ENCODE results near the gene CLGN.
"Not testable (repeated sequence)": the region's sequence is repeated elsewhere in the genome, so short reads cannot be mapped to it uniquely, and the experiment has no call there.

CLGN gene, protein sequence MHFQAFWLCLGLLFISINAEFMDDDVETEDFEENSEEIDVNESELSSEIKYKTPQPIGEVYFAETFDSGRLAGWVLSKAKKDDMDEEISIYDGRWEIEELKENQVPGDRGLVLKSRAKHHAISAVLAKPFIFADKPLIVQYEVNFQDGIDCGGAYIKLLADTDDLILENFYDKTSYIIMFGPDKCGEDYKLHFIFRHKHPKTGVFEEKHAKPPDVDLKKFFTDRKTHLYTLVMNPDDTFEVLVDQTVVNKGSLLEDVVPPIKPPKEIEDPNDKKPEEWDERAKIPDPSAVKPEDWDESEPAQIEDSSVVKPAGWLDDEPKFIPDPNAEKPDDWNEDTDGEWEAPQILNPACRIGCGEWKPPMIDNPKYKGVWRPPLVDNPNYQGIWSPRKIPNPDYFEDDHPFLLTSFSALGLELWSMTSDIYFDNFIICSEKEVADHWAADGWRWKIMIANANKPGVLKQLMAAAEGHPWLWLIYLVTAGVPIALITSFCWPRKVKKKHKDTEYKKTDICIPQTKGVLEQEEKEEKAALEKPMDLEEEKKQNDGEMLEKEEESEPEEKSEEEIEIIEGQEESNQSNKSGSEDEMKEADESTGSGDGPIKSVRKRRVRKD

DNA sequence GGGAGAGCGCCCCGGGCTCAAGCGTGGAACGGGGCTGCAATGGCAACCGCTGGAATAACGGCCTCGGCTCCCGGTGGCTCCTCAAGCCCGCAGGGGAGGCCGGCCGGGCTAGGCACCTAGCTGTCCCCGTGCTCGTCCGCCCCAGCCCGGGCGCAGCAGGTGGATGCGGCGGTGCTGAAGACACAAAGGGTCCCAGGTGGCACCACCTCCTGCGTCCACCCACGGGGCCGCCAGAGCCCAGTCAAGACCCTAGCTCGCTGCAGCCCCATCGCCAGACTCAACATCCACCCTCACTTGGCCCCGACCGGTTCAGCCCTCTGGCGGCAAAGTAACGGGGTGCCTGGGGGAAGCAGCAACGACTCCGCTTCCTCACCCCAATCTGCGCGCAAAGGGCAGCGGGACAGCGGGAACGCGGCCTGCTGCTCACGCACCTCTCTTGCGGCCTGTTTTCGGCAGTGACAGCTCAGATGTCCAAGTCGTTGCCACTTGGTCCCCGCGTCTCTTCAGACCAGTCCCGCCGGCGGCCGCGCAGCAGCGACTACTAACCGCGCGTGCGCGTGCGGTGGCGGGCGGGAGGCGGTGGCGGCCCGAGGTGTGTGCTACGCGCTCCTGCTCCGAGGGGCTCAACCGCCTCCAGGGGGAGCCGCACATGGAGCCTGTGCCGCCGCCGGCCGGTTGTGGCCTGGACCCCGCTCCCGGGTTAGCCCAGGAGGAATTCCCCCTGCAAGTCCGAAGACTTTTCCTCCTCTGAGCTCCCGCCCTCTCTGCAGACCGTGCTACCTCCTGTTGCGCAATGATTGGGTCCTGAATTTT, at the start of gene CLGN:
CLGN (minus strand) TSS at position 543 of the 813 bp plus-strand sequence. CDS start 14,570 bp downstream, outside the sequence.
- peak in 1 of 2 donors; percentile 35 for DNase-seq (ENCODE audit: low read depth in 2 of 2)

DNA sequence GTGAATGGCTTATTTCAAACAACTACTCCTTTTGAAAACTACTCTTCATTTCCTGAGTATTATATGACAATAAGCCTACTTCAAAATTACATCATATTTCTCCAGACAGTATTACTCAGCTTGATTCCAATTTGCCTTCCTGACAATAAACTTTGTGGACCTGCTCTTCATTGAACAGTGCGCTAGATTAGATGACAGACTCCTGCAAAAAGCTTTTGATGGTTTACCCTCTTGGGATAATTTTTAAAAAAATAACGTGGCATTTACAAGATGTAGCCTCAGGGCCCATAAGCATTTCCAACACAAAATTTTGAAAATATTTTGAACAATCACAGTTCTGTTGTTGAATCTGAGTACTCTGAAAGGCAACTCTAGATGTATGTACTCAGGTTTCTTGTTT, 44.7 kb upstream of the CLGN start:
- DNase-seq (ENCODE audit: low read depth in 2 of 2), result no peak

DNA sequence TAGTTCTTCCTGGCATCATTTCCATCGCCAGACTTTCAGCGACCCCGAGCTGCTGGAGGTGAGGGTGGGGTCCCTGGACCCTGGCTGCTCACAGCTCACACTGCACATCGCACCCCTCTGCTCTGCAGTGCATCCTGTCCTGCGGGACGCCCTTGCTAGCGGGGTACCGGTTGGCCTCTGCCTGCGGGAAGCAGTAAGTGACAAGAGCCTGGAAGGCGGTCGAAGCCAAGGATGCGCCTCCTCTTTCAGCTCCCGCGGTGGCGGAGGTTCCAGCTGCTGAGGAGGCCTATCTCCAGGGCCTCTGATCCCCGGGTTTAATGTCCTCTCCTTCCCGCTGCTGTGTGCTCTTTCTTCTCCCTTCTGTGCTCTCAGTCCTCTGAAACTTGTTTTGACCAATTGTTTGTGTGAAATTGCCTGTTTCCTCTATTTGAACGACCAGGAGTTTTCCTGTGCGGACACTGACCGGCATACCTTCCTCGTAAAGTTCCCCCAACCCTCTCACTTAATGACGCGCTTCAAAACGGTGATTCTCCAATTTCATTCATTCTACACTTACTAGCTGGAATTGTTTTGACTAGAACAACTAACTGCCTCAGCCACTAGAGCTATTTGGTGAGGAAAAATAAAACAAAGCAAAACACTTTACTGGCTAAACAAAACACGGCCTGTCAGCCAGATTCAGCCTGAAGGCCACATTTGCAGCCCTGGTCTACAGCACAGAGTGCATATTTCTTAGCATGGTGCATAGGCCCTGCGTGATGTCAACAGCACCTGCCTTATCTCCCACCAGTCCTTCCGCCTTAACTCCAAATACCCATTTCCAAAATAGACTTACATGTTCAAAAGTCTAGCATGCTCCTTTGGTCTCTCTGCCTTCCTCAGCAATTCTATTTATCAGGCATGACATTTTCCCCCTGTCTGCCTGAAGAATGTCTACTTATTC, 42.6 kb upstream of the CLGN start:
- DNase-seq (ENCODE audit: low read depth in 2 of 2), result no peak

DNA sequence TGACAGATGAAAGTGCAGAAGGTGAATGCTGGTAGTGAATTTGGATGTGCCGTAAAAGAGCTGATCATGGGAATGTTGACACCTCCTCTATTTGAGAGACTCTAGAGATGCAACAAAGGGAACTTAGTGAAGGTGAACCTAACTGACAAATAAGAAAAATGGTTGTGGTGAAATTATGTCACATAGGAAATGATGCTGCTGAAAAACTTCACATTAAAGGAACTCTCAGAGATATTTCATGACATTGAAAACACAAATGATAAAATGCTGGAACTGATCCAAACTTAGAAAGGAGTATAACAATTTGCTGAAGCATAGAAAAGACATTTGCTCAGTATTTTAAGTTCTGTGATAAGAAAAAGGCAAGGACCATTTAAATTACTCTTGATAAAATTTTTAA, 38.7 kb upstream of the CLGN start:
- DNase-seq (ENCODE audit: low read depth in 2 of 2), result no peak

DNA sequence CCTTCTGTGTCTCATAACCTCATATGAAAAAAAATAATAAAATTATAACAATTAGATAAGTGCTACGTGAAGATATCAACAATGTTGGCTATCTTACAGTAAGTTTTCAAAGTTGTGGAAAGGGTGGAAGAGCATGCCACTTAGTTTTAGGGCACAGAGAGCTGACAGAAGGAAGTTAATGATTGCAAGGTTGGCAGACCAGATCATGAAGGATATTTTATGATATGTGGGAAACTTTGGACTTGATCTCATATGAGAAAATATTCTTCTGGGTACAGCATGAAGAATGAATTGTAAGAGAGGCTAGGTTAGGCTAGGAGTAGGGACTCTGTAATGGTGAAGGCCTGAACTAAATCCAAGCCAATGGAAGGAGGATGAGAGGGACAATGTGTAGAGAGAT, 36.2 kb upstream of the CLGN start:
- no peak for DNase-seq (ENCODE audit: low read depth in 2 of 2)

DNA sequence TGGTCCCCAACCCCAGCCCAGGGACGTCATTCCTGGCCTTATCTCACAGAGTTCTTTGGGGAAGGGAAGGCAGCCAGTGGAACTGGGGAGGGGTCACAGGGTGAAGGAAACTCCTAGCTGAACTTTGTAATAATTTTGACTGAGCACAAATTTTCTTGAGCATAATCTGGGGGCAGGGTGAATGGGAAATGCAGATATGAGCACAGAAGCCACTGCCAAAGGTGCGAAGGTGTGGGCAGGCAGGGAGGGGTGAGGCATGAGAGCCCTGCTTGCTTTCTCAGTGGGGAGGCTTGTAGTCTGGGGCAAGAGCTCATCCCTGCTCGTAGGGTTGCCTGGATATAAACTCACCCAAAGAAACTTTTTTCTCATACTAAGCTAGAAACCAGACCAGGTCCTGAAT, 35.7 kb upstream of the CLGN start:
- no peak for DNase-seq (ENCODE audit: low read depth in 2 of 2)

DNA sequence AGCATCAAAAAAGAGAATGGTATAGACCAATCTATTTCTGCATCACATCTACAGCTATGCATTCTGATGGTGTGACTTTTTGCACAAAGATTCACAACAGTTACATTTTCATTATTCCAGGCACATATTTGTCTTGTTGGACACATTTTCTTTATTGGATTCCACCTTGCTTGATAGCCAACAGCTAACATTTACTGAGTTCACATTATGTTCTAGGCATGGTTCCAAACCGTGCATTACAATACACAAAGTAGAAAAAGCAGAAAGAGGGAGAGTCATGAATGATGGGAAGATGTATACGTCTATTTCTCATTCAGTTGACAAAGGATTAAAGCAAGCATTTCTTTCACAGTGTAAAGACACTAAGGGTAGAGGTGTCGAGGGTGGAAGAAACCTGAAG, 22.9 kb upstream of the CLGN start:
- no peak for DNase-seq (ENCODE audit: low read depth in 2 of 2)

DNA sequence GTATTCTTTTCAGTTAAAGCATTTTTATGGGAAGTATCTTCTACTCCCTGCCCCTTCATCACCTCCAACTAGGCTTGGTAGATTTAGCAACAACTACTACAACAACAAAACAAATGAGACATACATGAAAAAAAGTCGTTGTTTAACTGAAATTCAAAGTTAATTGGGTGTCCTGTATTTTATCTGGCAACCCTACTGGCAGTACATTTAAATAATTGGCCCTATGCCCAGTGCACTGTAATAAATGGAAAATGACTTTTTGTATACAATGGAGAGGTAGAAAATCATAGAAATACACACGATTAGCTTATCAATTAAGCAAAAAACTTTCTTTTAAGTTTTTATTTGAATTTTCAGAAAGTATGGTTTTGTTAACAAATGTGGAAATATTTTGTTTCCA, 21.4 kb upstream of the CLGN start:
- DNase-seq (ENCODE audit: low read depth in 2 of 2), result no peak

DNA sequence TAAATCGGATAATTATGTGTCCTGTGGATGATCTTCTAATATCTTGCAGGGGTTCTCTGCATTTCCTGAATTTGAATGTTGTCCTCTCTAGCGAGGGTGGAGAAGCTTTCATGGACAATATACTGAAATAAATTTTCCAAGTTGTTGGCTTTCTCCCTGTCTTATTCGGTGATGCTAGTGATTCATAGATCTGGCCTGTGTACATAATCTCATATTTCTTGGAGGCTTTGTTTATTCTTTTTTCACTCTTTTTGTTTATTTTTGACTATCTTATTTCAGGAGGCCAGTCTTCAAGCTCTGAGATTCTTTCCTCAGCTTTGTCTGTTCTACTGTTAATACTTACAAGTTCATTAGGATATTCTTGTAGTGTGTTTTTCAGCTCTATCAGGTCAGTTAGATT, 20.7 kb upstream of the CLGN start:
- DNase-seq (ENCODE audit: low read depth in 2 of 2), result no peak

DNA sequence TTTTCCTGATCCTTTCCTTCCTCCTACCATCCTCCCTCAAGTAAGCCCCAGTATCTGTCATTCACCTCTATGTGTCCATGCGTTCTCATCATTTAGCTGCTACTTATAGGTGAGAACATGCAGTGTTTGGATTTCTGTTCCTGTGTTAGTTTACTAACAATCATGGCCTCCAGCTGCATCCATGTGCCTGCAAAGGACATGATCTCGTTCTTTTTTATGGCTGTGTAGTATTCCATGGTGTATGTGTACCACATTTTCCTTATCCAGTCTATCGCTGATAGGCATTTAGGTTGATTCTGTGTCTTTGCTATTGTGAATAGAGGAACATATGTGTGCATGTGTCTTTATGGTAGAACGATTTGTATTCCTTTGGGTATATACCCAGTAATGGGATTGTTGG, 16.9 kb upstream of the CLGN start:
- DNase-seq (ENCODE audit: low read depth in 2 of 2), result not testable (repeated sequence)

DNA sequence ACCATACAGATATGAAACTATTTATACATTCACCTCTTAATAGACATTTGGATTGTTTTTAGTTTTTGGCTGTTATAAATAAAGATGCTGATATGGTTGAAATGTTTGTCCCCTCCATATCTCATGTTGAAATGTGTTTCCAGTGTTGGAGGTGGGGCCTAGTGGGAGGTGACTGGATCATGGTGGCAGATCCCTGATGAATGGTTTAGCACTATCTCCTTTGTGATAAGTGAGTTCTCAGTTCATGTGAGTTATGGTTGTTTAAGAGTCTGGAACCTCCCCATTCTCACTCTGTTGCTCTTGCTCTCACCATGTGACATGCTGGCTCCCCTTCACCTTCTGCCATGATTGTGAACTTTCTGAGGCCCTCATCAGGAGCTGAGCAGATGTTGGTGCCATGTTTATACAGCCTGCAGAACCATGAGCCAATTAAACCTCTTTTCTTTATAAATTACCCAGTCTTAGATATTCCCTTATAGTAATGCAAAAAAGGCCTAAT, 12.2 kb upstream of the CLGN start:
- no peak for DNase-seq (ENCODE audit: low read depth in 2 of 2)

DNA sequence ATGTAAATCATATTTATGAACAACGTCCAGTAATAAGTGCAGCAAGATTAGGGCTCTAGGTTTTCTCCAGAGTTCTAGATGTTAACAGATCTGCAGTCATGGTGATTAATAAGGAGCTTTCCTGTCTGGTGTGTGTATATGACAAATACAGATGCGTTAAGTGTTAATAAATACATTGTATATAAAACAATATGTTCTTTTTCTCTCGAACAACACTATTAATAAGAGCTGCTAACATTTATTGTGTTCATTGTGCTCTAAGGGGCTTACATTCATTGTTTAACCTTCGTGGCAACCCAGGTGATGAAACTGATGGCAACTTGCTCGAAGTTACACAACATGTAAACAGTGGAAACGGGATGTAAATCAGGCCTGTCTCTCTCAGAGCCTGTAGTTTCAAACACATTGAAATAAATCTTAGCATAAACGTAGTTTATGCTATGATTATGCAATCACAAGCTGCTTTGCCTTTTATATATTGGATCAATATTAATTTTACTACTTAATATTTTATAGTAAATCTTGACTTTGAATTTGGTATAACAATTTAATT, 547 bp upstream of the CLGN start:
- DNase-seq (ENCODE audit: low read depth in 2 of 2), result no peak

DNA sequence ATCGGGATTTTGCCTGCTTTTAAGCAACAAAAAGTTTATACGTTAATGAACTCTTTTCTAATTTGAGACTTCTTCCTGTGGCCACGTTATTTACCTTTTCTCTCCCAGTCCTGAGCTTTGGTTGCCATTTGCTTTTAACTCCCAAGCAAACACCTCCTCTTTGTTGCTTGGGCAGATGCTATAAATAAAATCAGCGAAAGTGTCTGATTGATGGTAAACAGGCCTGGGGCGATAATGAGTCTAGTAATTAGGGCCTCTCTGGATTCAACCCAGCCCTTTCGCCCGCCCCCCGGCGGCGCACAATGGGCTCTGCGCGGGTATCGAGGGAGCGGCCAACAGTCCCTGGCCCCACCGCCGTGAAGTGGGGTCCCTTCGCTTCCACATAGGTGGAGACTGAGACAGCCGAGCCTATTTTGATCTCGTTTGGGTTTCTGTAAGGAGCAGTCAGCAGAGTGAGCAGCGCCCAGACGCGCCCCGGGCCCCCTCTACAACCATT, 790 bp downstream of the CLGN start:
- DNase-seq (ENCODE audit: low read depth in 2 of 2), result no peak

DNA sequence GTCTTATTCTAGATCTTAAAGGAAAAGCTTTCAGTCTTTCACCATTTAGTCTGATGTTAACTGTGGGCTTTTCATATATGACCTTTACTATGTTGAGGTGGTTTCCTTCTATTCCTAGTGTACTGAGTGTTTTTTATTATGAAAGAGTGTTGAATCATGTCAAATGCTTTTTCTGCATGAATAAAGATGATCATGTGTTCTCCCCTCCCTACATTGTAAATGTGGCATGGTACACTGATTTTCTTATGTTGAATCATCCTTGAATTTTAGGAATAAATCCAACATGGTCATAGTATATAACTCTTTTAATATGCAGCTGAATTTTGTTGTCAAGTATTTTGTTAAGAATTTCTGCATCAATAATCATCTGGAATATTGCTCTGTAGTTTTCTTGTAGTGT, 4.3 kb downstream of the CLGN start:
- DNase-seq (ENCODE audit: low read depth in 2 of 2), result no peak

DNA sequence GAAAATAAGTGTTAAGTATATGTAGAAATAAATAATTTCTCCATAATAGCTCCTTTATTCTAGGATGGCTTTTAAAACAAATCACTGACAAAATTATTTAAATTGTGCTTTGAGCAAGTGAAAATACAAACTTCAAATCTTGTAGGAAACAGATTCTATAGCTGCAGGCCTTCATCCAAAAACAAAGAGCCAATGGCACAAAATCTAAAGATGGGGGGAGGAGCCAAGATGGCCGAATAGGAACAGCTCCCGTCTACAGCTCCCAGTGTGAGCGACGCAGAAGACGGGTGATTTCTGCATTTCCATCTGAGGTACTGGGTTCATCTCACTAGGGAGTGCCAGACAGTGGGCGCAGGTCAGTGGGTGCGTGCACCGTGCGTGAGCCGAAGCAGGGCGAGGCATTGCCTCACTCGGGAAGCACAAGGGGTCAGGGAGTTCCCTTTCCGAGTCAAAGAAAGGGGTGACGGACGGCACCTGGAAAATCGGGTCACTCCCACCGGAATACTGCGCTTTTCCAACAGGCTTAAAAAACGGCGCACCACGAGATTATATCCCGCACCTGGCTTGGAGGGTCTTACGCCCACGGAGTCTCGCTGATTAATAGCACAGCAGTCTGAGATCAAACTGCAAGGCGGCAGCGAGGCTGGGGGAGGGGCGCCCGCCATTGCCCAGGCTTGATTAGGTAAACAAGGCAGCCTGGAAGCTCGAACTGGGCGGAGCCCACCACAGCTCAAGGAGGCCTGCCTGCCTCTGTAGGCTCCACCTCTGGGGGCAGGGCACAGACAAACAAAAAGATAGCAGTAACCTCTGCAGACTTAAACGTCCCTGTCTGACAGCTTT, 14.1 kb downstream of the CLGN start:
- DNase-seq (ENCODE audit: low read depth in 2 of 2), result not testable (repeated sequence)

DNA sequence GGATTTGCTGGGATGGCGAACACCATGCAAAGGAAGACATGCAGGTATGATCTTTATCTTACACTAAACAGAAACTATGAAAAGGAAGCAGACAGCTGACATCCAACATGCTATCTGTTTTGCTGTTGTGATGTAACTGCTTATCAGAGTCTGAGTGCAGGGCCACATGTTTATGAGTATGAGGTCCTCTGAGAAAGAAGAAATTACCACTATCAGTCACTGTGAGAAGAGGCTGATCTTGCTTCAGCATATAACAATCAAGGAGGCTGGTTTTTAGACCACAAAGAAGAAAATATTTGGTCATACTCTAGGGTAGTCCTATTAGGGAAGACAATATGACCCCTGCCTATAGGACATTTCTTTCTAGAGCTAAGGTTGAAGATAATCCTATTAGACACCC, 18.5 kb downstream of the CLGN start:
- DNase-seq (ENCODE audit: low read depth in 2 of 2), result no peak

DNA sequence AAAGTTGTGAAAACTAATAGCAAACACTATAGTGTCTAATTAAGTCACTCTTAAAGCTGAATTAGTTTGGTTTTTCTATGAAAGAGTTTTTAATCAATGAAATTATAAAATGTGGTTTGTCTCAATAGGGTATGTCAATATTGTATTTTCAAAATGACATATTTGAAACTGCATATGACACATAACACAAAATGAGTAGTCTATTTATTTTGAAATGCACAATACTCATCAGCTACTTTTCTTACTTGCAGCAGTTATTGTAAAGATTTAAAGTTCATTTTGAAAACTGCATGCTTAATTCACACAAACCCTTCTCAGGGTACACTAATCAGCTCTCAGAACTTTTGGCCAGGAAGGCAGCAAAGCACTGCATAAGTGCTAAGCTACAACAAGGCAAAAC, 21.2 kb downstream of the CLGN start:
- no peak for DNase-seq (ENCODE audit: low read depth in 2 of 2)

DNA sequence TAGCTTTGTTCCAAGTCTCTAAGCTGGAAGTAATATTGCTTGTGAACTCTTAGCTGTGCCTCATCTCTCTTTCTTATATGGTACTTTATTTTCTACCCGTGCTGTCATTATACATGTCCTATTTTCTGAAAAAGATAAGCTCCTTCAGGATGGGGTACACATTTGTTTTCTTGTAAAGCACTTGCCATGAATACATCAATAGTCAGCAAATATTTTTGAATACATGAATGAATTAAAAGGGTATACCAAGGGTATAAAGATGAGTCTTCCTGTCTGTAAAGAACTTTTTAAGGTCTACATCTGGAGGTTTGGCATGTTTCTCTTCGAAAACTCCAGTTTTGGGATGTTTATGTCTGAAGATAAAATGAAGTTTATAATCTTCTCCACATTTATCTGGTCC, 27.3 kb downstream of the CLGN start:
- no peak for DNase-seq (ENCODE audit: low read depth in 2 of 2)

DNA sequence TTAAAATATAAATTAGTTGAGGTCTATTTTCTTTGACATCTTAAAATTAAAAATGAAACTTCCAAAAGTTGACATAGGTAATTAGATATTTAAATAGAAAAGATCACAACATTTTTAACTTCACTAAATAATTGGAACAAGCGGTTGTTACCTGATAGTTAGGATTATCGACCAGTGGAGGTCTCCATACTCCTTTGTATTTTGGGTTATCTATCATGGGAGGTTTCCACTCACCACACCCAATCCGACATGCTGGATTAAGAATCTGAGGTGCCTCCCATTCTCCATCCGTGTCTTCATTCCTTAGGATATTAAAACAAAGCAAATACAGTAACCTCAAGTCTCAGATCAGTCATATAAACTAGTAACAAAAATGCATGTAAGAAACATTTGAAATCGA, 31.8 kb downstream of the CLGN start:
- no peak for DNase-seq (ENCODE audit: low read depth in 2 of 2)

DNA sequence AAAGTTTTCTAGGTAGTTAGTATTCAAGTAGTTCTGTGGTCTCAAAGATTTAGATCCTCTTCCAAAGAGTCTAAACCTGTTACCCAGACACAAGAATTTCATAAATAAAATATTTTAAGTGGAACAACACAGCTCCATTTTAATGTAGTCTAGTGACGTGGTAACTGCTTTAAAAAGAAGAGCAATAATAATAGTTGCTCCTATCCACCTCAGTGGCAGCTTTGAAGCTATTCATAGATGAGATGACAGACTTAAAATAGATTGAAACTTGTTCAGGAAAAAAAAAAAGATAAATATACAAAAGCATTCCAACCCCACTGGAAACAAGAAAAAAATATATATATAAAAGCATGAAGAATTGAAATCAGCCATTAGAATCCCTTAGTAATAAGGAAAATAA, 39.4 kb downstream of the CLGN start:
- DNase-seq (ENCODE audit: low read depth in 2 of 2), result no peak
